Activated CD4-positive, alpha-beta T cell treated with anti-CD3 and anti-CD28 coated beads, Interleukin-2, amount 10 ng/mL, durations not matched to agents 24 days and 14 days (primary cell): ENCODE results near the gene METTL23. TPM values are rescaled to one million over a fixed set of nuclear protein-coding genes. Genes with fewer than 3 reads are reported as not detected.
"Not testable (repeated sequence)": the region's sequence is repeated elsewhere in the genome, so short reads cannot be mapped to it uniquely, and the experiment has no call there.

Source experiments
- DNase-seq: peaks from one replicate; pipeline ENCODE4 v3.0.0; 2022
- H3K27ac Mint-ChIP-seq: one replicate; pipeline ENCODE4 v1.8.0; 2022; ENCODE audit warnings: mild to moderate bottlenecking, mixed read lengths
- H3K27me3 Mint-ChIP-seq: one replicate; pipeline ENCODE4 v1.8.0; 2022; ENCODE audit warnings: mixed read lengths
- H3K36me3 Mint-ChIP-seq: one replicate; pipeline ENCODE4 v1.8.0; 2022; ENCODE audit warnings: low read depth, mild to moderate bottlenecking, mixed read lengths
- H3K4me1 Mint-ChIP-seq: one replicate; pipeline ENCODE4 v1.8.0; 2021; ENCODE audit warnings: mixed read lengths
- H3K4me3 Mint-ChIP-seq: one replicate; pipeline ENCODE4 v1.8.0; 2022; ENCODE audit warnings: mild to moderate bottlenecking, moderate library complexity, mixed read lengths
- H3K9me3 Mint-ChIP-seq: one replicate; pipeline ENCODE4 v1.8.0; 2021; ENCODE audit warnings: mixed read lengths
- intact Hi-C: fragments of 100-400 bp; cut with micrococcal nuclease; formaldehyde crosslinking; loops from one replicate; pipeline ENCODE4 v1.15.1; 2023
- total RNA-seq: library from RNA; stranded (reverse); gene quantifications from 2 replicates; pipeline ENCODE4 v1.2.3, GENCODE V29; 2022

METTL23 gene
- total RNA-seq, 1 donor from 2014 or later, result 35.5 TPM

DNA sequence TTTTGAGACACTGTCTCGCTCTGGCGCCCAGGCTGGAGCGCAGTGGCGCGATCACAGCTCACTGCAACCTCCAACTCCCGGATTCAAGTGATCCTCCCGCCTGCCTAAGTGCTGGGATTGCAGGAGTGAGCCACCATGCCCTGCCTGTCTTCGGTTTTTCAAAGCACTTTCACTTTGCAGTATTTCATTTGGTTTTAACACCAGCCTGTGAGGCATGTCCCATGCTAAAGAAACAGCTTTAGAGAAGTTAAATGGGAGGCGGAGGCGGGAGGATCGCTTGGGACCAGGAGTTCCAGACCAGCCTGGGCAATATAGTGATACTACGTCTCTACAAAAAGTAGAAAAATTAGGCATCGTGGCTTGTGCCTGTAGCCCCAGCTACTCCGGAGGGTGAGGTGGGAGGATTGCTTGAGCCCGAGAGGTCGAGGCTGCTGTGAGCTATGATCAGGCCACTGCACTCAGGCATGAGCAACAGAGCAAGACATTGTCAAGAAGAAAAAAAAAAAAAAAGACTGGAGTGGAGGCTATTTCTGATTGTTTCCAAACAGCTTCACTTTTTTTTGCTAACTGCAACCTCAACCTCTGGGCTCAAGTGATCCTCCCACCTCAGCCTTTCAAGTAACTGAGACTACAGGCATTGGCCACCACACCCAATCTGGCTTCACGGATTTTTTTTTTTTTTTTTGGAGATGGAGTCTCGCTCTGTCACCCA lies 1.3 kb downstream of the METTL23 start:
- DNase-seq, result peak; percentile 78
- Mint-ChIP-seq H3K27ac (peak overlapping the region; percentile 97), H3K4me3 (peak overlapping the region; percentile 96), H3K36me3 (peaks cover 56% of the 10 kb centered on the region), H3K9me3 (no peaks in the 10 kb centered on the region), H3K27me3 (no peaks in the 10 kb centered on the region), H3K4me1 (peaks cover 39% of the 10 kb centered on the region)
- intact Hi-C loops, result loop anchor here (2.0 to 5.0 kb wide), 2 partner anchors 269 to 413 kb away; partner anchors contain the start of gene SEC14L1

GRCh38 chr17:76731800-76732733 lies 5.4 kb downstream of the METTL23 start:
- H3K27ac Mint-ChIP-seq, DNase-seq, H3K9me3 Mint-ChIP-seq, H3K27me3 Mint-ChIP-seq: not testable (repeated sequence)
- H3K4me3 Mint-ChIP-seq, result peak overlapping the region; percentile 92
- peaks cover 63% of the 10 kb centered on the region for H3K36me3 Mint-ChIP-seq
- H3K4me1 Mint-ChIP-seq, result peaks cover 46% of the 10 kb centered on the region
- intact Hi-C loops, result loop anchor here (10.0 kb wide), 1 partner anchor 657 kb away; the partner anchor contains the start of genes GALR2, SRP68 and ZACN

GRCh38 chr17:76732734-76733617 lies 6.3 kb downstream of the METTL23 start:
- Mint-ChIP-seq H3K27me3 (no peaks in the 10 kb centered on the region), H3K4me3 (peak overlapping the region; percentile 92), H3K27ac (peak overlapping the region; percentile 51), H3K36me3 (peaks cover 64% of the 10 kb centered on the region), H3K4me1 (peaks cover 40% of the 10 kb centered on the region), H3K9me3 (no peaks in the 10 kb centered on the region)
- intact Hi-C loops, result loop anchor here (10.0 kb wide), 1 partner anchor 658 kb away; the partner anchor contains the start of genes GALR2, SRP68 and ZACN
- DNase-seq, result no peak

DNA sequence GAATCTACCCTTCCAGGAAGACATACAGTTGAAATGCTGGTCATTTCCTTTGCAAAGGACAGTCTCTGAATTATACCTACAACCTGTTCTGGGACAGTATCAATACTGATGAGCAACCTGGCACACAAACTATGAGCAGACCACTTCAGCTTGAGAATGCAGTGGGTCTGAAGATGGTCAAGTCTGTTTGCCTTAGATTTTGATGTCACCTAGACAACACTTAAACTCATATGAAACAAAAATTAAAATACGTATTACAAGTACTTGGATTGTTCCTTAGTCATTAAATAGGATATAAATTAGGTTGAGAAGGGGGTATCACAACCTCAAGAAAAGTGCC lies 6.9 kb downstream of the METTL23 start:
- no peak for DNase-seq
- Mint-ChIP-seq H3K27me3 (no peaks in the 10 kb centered on the region), H3K27ac (peak overlapping the region; percentile 91), H3K4me3 (peak overlapping the region; percentile 92), H3K9me3 (no peaks in the 10 kb centered on the region), H3K4me1 (peaks cover 42% of the 10 kb centered on the region), H3K36me3 (peaks cover 64% of the 10 kb centered on the region)
- intact Hi-C loops, result loop anchor here (10.0 kb wide), 1 partner anchor 659 kb away; the partner anchor contains the start of genes GALR2, SRP68 and ZACN

DNA sequence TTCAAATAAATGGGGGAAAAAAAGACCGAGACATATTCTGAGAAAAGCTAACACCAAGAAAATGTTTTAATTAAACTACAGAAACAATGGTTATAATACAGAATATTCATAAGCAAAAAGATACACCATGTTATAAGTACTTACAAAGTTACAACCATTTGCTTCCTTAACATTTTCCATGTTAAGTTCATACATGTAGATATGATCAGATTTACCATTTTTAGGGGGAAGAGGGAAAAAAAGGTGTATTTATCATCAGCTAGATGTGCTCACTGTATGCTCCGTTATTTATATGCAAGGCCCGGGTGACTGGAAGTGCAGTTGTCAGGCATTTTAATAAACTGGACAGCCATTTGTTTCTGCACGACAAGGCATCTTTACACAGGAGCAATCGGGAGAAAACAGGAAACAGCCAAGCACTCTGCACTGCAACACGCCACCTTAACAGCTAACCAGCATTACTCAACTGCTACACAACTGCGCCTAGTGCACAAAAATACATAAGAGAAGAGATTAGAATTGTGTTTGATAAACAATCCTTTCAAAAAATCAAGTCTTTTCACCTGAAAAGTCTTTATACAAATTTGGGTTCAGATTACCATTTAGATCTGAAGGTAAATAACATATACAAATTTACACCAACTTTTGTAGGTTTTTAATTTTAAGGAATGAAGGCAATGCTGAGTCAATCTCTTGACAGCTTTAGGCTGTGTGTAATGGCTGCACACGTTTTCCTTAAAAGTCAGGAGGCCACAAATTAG lies 7.6 kb downstream of the METTL23 start:
- Mint-ChIP-seq H3K9me3 (no peaks in the 10 kb centered on the region), H3K36me3 (peaks cover 61% of the 10 kb centered on the region), H3K4me3 (peak overlapping the region; percentile 92), H3K27ac (peak overlapping the region; percentile 91), H3K4me1 (peaks cover 44% of the 10 kb centered on the region), H3K27me3 (no peaks in the 10 kb centered on the region)
- peak; percentile 73 for DNase-seq
- intact Hi-C loops, result loop anchor here (10.0 kb wide), 1 partner anchor 659 kb away; the partner anchor contains the start of genes GALR2, SRP68 and ZACN

DNA sequence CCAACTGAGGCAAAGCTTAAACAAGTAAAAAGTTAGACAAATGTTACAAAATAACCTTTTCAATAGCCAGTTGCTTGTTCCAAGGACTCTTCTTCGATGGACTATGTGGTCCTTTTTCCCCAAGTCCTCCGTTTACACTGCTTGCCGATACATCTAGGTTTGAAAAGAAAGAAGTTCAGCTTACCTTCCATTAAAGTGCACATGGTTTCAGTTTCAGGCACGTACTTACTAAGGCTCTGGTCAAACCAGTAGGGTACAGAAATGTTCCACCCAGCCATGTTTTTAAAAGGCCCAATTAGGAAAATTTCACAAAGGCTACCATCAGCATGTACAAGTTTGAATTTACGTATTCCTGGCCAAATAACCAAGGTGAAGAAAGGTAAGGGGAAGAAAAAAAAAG lies 8.4 kb downstream of the METTL23 start:
- peaks cover 56% of the 10 kb centered on the region for H3K36me3 Mint-ChIP-seq
- no peaks in the 10 kb centered on the region for H3K27me3 Mint-ChIP-seq
- H3K9me3 Mint-ChIP-seq, result no peaks in the 10 kb centered on the region
- peak overlapping the region; percentile 91 for H3K27ac Mint-ChIP-seq
- DNase-seq, result peak; percentile 79
- H3K4me1 Mint-ChIP-seq, result peaks cover 41% of the 10 kb centered on the region
- intact Hi-C loops, result loop anchor here (5.0 to 10.0 kb wide), 6 partner anchors 57 to 717 kb away; partner anchors contain the start of genes GALR2, SRP68, UBALD2 and ZACN
- H3K4me3 Mint-ChIP-seq, result peak overlapping the region; percentile 92

DNA sequence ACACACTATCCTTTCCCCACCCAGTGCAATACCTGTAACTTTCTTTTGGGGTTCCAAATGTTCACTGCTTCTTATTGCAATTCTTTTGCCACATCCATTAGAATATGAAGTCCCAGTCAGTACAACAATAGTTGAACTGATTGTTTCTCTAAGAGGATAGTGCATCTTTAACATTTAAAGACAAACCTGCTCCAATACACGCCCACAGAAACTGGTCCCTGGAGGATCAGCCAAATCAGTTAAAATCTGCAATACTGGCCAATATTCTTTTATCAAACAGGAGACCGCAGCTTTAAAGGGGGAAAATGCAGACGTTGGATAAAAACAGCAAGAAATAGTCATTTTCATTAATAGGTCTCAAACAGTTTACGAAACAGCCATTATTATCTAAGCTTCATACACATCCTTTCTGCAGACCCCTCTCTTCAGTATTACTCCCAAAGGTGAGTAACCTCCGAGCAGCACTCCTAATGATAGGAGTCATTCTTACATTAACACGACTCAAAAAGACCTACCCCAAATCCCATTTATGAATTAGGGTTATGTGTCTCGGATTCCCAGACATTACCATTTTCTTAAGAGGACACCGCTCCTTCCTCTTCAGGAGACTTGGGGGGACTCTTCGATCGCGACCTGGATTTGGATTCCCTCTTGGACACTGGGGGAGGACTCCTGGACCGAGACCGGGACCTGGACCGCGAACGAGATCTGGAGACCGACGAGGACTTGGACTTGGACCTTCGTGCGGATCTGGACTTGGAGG lies 9.1 kb downstream of the METTL23 start:
- no peak for DNase-seq
- Mint-ChIP-seq H3K4me3 (peak overlapping the region; percentile 92), H3K27ac (peak overlapping the region; percentile 91), H3K4me1 (peaks cover 40% of the 10 kb centered on the region), H3K36me3 (peaks cover 51% of the 10 kb centered on the region), H3K9me3 (no peaks in the 10 kb centered on the region), H3K27me3 (no peaks in the 10 kb centered on the region)
- intact Hi-C loops, result loop anchor here (2.0 to 10.0 kb wide), 7 partner anchors 57 to 717 kb away; partner anchors contain the start of genes GALR2, SEC14L1, SRP68 and UBALD2

DNA sequence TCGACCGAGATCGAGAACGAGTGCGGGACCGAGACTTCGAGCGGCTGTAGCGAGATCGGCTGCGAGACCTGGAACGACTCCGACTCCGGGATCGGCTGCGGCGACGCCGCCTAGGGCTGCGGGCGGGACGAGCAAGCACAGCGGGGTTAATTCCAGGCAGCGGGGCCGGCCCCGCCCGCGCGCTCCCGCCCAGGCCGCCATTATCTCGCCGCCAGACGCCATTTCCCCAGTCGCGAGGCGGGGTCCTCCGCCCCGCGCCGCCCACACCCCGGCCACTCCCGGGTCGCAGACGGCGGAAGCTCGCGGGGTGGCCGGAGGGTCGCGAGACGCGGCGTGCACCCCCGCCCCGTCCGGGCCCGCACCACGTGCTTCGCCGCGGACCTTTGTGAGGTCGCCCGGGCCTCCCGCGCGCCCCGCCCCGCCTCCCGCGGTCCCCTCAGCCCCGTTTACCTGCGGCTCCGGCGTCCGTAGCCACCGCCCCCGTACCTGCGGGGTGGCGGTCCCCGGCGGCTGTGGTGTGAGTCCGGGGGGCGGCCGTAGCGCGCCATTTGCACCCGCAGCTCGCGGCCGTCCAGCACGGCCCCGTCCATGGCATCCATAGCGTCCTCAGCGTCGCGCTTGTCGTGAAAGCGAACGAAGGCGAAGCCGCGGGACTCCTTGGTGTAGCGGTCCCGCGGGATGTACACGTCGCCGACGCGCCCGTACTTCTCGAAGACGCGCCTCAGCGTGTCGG lies 9.9 kb downstream of the METTL23 start:
- Mint-ChIP-seq H3K9me3 (no peaks in the 10 kb centered on the region), H3K27ac (peak overlapping the region; percentile 100), H3K36me3 (peaks cover 48% of the 10 kb centered on the region), H3K27me3 (no peaks in the 10 kb centered on the region), H3K4me1 (peaks cover 40% of the 10 kb centered on the region), H3K4me3 (peak overlapping the region; percentile 92)
- intact Hi-C loops, result loop anchor here (1.0 to 10.0 kb wide), 8 partner anchors 10 to 716 kb away; partner anchors contain the start of genes GALR2, JMJD6, METTL23 and SEC14L1
- DNase-seq, result peak; percentile 90

DNA sequence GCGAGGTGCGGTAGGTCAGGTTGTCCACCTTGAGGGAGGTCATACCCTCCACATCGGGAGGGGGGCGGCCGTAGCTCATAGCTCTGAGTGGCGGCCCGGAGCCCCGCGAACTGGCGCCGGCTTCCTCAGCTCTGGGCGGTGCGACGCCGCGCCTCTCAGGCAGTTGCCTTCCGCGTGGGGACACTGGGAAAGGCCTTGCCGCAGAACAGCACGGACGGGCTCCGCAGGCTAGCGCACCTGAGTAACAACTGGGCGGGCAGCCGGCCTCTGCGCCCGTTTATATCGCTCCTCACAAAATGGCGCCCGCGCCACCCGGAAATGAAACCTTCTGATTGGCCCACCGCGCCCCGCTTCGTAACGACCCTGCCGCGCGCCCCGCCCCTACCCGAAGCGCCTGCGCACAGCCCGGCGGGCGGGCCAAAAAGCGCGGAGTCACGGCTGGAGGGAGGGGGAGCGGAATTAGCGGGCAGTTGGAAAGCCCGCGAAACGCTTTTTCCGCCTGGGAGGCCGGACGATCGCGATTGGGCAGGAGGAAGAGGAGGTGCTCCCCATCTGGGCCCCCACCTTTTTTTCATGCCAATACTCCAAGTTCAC lies 10.5 kb downstream of the METTL23 start, which contains the start of gene SRSF2:
Gene SRSF2, minus strand, starts transcription at position 250 of the 594 bp plus-strand sequence. Its CDS starts 171 bp downstream, at position 79.
- Mint-ChIP-seq H3K36me3 (peaks cover 47% of the 10 kb centered on the region), H3K27me3 (no peaks in the 10 kb centered on the region), H3K4me3 (peak within 1 kb of the TSS; percentile 92), H3K27ac (peak within 1 kb of the TSS; percentile 100), H3K4me1 (peaks cover 37% of the 10 kb centered on the region), H3K9me3 (no peaks in the 10 kb centered on the region)
- peak; percentile 100 for DNase-seq
- intact Hi-C loops, result loop anchor here (1.0 to 10.0 kb wide), 8 partner anchors 11 to 715 kb away; partner anchors contain the start of genes GALR2, JMJD6, METTL23 and SEC14L1

- H3K9me3 Mint-ChIP-seq, result no peaks in the 10 kb centered on the region
- H3K27me3 Mint-ChIP-seq, result no peaks in the 10 kb centered on the region
- H3K36me3 Mint-ChIP-seq, result peaks cover 43% of the 10 kb centered on the region
- intact Hi-C loops, result loop anchor here (1.0 to 10.0 kb wide), 9 partner anchors 12 to 714 kb away; partner anchors contain the start of genes GALR2, JMJD6, METTL23 and SEC14L1
- peaks cover 34% of the 10 kb centered on the region for H3K4me1 Mint-ChIP-seq
- DNase-seq, result peak; percentile 98
- peak within 1 kb of the TSS; percentile 100 for H3K27ac Mint-ChIP-seq
- H3K4me3 Mint-ChIP-seq, result peak within 1 kb of the TSS; percentile 92
These were observed 11.2 kb downstream of the METTL23 start, which contains the start of gene MFSD11 for GRCh38 chr17:76737676-76738467. Gene MFSD11, plus strand, starts transcription at chr17:76738119. Its CDS starts 234 bp downstream, at chr17:76738353.
